Inflammatory macrophage (primary cell): ENCODE measurements around the gene HDGFL2.

Experiments
- DNase-seq, 2 donors: peaks; one replicate each; pipeline ENCODE4 v3.0.0-alpha.2; 2020 to 2022

HDGFL2 gene

GRCh38 chr19:4471403-4472173, 509 bp upstream of the HDGFL2 start:
- peak; percentile 100 for DNase-seq

- no peak for DNase-seq
Observed at GRCh38 chr19:4473011-4473762, 1.1 kb downstream of the HDGFL2 start.

- DNase-seq = no peak
Observed at GRCh38 chr19:4473763-4474513, 1.8 kb downstream of the HDGFL2 start.

DNA sequence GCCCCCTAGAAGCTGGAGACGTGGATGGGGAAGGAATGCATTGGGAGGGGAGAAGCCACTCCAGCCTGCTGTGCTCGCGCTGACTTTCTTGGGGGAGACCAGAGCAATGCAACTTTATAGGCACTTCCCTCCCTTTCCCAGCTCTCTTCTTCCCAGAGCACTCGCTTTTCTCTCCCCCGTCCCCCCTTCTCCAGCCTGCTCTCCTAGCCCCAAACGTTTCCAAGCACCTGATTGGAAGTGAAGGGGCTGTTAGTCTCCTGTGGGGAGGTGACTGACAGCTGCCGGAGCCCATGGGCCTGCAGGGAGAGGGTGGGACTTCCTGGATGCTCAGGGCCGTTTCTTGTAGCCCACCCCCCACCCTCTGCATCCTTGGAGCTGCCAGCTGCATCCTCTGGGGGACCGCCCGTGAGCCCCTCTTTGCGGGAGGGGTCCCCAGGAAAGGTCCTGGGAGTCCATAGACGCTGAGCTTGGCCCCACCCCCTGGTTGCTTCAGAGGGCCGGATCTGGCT, 2.5 kb downstream of the HDGFL2 start:
- DNase-seq = no peak

DNA sequence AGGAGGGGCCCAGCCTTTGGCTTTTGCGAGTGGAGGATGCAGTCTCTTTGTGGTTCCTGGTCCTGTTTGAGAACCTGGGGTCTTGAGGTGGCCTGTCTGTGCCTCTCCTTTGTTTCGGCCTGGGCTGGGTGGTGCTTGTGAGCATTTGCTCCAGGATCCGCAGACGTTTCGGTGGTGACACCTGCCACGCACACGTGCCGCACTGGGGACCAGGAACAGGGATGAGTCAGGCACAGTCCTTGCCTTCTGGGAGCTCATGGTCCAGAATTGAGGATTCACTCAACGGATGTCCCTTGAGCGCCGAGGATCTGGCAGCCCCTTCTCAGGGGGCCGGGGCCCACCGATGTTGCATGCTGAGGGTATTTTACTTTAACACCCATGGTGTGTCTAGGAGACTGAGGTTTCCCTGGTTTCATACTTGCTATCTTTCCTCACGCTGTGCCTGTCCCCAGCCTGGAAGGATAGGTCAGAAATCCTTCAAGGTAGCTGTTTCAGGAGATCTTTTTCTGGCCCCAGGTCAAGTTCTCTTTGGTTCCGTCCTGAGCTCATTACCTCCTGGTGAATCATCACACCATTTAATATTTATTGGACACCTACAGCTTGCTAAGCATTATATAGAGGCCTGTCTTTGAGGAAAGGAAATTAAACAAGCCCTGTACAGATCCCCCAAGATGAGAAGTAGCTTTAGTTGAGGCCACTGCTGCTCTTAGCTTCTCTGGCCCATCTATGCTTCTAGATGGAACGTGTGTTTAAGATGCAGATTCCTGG, 5.1 kb downstream of the HDGFL2 start:
- no peak for DNase-seq

DNA sequence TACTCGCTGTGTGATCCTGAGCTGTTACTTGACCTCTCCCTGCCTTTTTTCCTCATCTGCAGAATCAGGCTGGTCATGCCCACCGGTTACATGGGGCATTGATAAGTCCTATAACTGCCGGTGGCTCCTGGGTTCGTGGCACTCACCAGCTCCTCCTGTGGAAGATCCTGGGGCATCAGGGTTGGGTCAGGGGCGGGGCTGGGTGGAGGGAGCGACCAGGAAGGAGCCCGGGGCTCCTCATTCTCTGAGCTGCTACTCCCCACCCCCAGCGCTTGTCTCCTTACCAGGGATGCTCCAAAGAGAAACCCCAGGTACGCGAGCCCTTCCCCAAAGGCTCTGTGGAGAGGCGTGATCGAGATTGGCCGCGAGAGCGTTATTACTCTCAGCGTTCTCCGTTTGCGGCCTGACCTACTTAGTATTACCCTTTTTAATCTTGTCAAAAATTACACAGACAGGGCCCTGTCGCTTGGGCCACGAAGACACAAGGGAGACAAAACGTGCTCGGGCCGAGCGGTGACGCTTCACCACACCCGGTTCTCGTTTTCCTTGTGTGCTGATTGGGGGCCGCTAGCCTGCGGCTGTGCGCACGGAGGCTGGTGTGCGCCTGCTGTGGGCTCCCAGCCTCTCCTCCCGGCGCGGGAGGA, 10.7 kb downstream of the HDGFL2 start:
- DNase-seq = no peak

- no peak for DNase-seq
Observed at GRCh38 chr19:4483385-4483784, 11.3 kb downstream of the HDGFL2 start.

DNA sequence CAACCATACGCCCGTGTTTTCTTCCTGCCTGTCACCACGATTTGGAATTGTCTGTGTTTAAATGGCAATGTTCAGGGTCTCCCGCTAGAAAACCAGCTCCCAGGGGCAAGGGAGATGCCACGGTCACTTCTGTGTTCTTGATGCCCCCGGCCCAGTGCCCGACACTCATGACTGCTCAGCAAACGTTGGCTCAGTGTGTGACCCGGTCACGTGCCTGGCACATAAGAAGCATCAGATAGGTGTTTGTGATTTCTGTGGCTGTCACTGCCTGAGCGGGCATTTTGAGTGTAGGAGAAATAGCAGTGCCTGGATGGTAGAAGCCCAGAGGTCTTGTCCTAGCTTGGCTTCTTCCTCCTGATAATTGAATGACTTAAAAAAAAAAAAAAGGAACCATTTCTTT, 15.5 kb downstream of the HDGFL2 start:
- no peak for DNase-seq

DNA sequence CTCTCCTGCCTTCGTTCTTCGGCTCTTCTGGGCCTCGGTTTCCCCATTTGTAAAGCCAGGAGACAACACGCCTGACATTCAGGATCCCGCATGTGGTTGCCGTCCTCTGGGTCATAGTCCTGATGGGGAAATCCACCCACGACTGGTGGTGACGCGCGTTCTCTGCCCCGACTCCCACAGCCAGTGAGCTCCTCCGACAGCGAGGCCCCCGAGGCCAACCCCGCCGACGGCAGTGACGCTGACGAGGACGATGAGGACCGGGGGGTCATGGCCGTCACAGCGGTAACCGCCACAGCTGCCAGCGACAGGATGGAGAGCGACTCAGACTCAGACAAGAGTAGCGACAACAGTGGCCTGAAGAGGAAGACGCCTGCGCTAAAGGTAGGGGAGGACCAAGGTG, 16.4 kb downstream of the HDGFL2 start:
- no peak for DNase-seq

DNA sequence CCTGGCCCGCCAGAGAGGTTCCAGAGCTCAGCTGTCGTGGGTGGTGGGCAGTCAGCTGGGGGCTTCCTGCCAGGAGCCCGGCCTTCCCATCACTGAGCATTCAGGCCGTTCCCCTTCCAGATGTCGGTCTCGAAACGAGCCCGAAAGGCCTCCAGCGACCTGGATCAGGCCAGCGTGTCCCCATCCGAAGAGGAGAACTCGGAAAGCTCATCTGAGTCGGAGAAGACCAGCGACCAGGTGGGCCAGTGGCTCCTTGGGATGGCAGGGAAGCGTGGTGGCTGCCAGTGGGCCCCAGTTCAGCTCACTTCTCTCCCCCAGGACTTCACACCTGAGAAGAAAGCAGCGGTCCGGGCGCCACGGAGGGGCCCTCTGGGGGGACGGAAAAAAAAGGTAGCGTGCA, 19.3 kb downstream of the HDGFL2 start:
- no peak for DNase-seq

DNA sequence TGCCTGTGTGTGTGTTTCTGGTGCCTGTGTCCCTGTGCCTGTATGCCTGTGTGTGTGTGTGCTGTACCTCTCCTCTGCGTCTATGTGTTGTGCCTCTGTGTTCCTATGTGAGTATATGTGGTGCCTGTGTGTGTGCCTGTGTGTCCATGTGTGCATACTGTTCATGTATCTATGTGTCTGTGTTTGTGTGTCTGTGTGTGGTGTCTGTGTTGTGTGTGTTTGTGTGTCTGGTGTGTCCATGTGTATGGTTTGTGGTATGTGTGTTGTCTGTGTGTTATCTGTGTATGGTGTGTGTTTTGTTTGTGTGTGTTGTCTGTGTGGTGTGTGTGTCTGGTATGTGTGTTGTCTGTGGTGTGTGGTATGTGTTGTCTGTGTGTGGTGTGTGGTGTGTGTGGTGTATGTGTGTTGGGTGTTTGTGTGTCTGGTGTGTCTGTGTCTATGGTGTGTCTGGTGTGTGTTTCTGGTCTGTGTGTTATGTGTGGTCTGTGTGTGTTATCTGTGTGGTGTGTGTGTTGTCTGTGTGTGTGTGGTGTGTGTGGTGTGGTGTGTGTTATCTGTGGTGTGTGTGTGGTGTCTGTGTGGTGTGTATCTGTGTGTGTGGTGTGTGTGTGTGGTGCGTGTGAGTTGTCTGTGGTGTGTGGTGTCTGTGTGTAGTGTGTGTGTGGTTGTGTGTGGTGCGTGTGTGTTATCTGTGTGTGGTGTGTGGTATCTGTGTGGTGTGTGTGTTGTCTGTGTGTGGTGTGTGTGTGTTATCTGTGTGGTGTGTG, 20.4 kb downstream of the HDGFL2 start:
- DNase-seq = no peak

DNA sequence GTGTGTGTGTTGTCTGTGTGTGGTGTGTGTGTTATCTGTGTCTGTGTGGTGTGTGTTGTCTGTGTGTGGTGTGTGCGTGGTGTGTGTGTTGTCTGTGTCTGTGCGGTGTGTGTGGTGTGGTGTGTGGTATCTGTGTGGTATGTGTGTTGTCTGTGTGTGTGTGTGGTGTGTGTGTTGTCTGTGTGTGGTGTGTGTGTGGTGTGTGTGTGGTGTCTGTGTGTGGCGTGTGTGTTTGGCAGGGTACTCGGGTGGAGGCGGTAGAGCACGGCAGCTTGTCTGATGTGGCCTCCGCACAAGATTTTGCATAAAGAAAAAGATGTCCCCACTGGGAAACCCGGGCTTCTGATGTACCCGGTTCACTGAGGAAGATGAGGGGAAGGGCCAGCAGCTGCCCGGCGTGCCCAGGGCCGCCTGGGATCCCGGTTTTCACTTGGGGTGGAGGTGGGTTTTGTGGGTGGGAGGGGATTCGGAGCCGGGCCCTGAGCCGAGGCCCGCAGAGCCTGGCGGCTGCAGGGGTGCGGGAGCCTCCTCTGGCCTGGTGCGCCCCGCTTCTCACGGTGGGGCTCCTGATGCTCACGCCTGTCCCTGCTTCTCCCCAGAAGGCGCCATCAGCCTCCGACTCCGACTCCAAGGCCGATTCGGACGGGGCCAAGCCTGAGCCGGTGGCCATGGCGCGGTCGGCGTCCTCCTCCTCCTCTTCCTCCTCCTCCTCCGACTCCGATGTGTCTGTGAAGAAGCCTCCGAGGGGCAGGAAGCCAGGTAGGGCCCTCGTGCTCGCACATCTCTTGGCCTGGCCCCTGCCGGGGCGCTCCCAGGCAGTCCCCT, 21.2 kb downstream of the HDGFL2 start:
- DNase-seq = no peak

DNA sequence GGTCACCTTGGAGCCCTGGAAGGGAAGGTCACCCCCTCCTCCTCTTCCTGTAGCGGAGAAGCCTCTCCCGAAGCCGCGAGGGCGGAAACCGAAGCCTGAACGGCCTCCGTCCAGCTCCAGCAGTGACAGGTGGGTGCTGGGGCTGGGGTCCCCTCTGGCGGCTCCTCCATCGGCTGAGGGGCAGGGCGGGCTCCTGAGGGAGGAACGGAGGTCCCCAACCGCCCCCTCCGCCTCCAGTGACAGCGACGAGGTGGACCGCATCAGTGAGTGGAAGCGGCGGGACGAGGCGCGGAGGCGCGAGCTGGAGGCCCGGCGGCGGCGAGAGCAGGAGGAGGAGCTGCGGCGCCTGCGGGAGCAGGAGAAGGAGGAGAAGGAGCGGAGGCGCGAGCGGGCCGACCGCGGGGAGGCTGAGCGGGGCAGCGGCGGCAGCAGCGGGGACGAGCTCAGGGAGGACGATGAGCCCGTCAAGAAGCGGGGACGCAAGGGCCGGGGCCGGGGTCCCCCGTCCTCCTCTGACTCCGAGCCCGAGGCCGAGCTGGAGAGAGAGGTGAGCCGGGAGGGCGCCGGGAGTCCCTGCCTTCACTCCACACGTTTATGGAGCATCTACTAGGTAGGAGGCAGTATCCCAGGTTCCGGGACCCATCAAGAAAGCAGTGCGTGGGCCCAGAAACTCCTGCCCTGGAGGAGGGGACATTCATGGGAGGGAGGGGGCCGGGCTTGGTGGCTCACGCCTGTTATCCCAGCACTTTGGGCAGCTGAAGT, 22.0 kb downstream of the HDGFL2 start:
- no peak for DNase-seq

- DNase-seq = no peak
Observed at GRCh38 chr19:4494691-4495064, 22.6 kb downstream of the HDGFL2 start.

DNA sequence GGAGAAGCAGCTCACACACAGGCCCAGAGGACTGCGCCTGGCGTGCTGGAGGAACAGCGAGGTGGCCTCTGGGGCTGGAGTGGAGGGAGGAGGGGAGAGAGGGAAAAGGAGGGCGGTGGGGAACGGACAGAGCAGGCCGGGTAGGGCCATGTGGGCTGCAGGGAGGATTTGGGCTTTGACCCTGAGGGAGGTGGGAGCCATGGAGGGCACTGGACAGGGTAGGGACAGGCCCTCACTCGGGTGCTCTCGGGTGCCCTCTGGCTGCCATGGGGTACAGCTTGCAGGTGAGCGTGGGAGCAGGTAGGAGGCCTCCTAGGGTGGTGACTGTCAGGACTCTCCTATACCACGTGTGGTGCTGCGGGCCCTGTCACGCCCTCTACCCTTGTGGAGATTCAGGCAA, 23.4 kb downstream of the HDGFL2 start:
- no peak for DNase-seq

- DNase-seq = no peak
Observed at GRCh38 chr19:4496304-4496703, 24.2 kb downstream of the HDGFL2 start.

DNA sequence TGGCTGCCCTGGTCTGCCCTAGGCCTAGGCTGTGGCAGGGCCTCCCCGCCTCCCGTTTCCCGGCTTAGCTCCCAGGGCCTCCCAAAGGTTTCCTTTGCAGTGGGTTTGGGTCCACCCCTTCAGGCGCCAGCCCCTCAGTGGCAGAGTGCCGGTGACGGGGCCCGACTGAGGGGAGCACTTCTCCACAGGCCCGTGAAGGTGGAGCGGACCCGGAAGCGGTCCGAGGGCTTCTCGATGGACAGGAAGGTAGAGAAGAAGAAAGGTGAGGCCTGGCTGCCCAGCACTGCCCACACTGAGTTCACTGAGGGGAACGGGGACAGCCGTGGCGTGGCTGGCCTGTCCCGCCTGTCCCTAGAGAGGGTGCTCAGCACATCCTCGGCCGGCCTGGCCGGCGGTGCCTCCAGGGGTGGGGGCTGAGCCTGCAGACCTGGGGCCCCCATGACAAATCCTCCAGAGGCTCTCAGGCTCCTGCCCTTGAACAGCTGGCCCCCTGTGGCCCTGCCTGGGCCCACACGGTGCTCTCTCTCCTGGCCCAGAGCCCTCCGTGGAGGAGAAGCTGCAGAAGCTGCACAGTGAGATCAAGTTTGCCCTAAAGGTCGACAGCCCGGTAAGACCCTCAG, 25.8 kb downstream of the HDGFL2 start:
- no peak for DNase-seq

GRCh38 chr19:4498694-4499093, 26.6 kb downstream of the HDGFL2 start:
- no peak for DNase-seq

- DNase-seq = no peak
Observed at GRCh38 chr19:4499318-4499717, 27.2 kb downstream of the HDGFL2 start.
